HG03095 (cell line): Measurements from ENCODE around the gene TMIGD3.

Experiments used
- ATAC-seq: cut with Tn5 transposase; IDR thresholded peaks from one replicate; pipeline ENCODE4 v1.9.1; 2021; ENCODE audit warnings: moderate library complexity; ENCODE audit not compliant: unreplicated experiment

The TMIGD3 gene

GRCh38 chr1:111509997-111510375 is 6.6 kb upstream of the TMIGD3 start:
- no peak for ATAC-seq

DNA sequence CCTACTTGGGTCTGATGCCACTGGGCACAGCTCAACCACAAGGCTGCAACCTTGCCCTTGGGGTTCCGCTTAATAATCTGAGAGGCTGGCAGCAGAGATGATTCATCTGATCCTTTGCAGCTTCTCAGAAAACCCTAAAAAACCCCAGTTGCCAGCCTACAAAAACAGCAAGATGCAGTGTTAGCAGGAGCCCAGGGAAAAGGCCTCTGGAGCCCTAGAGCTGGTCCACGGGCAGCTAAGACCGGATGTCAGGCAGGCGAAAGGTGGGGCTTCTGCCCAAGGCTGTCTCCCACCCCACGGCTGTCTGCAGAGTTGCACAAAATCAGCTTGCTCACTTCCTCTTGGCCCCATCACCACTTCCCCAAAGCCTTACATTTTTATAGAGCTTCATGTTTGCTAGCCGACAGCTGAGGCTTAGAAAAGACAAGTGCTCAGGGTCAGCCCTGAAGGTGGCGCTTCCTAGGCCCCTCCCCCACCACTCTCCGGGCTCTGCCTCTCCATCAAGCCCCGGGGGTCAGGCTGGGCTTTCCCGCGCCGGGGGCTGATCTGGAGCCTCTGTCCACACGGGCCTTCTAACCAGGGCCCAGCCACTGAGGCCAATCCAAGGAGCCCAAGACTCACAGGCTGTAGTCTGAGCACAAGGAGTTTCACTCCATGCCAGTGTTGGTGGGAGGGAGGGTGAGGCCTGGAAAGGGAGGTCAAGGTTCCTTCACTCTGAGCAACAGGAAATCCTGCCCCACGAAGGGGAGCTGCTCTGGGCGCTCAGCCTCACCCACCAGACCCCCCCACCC is 4.2 kb upstream of the TMIGD3 start:
- ATAC-seq: peak; percentile 39

DNA sequence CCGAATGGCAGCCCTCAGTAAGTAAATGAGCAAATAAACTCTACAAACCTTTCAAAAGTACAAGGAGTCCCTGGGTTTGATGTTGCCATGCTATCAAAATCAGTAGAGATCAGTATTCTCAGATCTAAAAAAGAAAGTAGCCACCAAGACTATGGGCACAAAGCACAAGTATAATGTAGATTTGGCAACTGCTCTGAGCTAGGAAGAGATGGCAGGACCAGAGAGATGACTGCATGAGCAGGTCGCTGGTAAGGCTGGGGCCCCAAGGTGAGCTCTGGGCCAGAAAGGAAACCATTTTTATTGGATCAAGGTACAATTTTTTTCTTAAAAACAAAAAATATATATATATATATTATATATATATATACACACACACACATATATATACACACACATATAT is 3.1 kb upstream of the TMIGD3 start:
- no peak for ATAC-seq

DNA sequence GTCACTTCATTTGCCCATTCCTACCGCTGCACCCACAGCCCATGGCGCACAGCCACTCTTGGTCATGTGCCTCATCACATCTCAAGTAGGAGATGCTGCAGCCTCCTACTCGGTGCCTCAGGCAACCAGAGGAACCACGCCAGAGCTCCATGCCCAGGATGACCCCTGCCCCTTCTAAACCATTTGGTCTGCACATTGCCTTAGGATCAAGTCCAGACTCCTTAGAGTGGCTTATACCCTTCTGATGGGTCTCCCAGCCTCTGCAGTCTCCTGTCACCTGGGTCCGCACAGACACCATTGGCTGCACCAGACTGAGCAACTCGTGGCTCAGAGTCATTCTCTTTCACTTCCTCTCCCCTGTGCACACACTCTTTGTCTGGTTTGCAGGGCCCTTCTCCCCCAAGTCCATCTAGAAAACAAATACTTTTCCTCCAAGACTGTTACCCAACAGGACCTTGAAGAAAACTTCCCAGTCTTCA is 2.2 kb upstream of the TMIGD3 start:
- ATAC-seq: peak; percentile 63

- ATAC-seq: no peak
These were observed 664 bp upstream of the TMIGD3 start for GRCh38 chr1:111504097-111504496.

GRCh38 chr1:111501645-111502044 is 1.8 kb downstream of the TMIGD3 start:
- ATAC-seq: no peak

- ATAC-seq: no peak
These were observed 4.2 kb downstream of the TMIGD3 start for GRCh38 chr1:111499026-111499785.

DNA sequence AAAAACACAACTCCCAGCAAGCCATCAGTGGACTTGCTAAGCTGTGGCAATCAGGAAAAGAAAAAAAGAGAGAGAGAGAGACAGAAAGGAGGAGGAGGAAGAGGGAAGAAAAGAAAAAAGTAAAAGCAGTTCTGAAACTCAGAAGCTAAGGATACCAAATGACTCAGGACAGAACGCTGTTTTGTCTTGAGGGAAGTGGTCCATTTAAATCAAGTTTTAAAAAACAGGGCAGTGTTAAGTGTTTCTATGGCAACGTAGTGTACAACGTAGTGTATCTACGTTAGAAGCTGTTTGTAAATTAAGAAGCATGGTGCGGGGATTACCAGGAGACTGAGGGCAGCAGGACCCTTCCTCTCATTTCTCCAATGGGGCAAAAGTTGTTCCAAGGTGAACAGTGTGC is 5.8 kb downstream of the TMIGD3 start:
- ATAC-seq: no peak

DNA sequence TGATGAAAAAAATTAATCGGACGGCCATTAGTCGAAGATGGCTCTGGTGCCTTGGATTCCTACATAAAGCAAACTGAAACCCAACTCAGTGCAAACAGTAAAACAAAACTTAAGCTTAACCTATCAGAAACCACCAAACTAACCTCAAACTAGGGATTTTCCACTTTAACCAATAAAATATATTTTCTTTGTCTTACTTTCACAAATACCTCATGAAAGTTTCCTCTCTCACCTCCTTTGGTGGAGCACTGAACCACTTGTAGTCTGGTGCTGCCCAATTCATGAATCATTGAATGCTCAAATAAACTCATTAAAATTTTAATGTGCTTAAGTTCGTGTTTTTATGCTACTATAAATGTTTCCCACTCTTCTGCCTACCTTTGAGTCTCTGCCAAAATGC is 7.0 kb downstream of the TMIGD3 start:
- ATAC-seq: no peak

DNA sequence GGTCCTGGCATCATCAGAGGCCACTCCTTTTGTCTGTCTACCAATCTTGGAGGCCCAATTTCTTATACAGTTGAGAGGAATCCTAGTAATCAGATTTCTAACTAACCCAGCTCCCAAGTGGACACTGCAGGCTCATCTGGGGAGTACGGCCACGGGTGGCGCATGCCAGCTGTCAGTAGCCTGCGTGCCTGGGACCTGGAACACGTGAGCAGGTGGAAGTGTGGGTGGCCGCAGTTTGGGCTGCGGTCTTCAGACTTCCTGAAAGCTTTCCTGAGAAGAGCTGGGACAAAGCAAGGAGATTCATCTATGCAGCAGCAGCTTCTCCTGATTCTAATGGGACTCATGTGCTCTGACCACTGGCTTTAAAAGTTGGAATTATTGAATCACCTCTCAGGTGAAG is 12.4 kb downstream of the TMIGD3 start:
- ATAC-seq: no peak

DNA sequence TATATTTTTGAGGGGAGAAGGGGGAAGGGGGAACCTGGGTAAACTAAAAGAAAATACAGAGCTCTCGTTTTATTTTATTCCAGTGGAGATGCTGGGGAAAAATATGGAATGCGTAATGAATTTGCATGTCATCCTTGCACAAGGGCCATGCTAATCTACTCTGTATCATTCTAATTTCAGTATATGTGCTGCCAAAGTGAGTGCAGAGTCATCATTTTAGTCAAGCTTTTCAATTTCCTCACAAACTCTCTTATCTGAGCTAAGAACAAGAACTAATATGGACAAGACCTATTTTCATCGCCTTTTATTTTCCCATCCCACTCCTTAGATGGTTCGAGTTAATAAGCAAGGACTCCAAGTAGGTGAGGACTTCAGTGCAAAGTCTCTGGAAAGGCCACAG is 13.2 kb downstream of the TMIGD3 start:
- no peak for ATAC-seq

- no peak for ATAC-seq
These were observed 13.8 kb downstream of the TMIGD3 start for GRCh38 chr1:111489604-111490003.

DNA sequence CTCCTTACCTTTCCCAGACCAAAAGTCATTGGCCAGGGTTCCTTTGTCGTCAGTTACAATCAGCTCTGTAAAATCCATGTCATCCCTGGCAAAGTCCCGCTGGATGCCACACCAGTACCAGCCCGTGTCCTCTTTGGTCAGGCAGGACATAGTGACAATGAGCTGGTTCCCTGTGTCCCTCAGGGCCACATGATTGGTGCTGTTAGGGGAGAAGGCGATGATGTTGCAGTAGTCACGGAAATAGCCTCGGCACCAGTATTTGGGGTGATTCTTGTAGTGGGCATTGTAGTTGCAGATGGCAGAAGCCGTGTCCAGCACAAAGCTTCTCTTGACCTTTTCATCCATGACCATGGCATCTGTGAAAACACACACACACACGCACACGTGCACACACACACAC is 14.8 kb downstream of the TMIGD3 start:
- no peak for ATAC-seq

- ATAC-seq: no peak
These were observed 16.3 kb downstream of the TMIGD3 start for GRCh38 chr1:111487133-111487532.

- ATAC-seq: no peak
These were observed 17.0 kb downstream of the TMIGD3 start for GRCh38 chr1:111486431-111486830.

DNA sequence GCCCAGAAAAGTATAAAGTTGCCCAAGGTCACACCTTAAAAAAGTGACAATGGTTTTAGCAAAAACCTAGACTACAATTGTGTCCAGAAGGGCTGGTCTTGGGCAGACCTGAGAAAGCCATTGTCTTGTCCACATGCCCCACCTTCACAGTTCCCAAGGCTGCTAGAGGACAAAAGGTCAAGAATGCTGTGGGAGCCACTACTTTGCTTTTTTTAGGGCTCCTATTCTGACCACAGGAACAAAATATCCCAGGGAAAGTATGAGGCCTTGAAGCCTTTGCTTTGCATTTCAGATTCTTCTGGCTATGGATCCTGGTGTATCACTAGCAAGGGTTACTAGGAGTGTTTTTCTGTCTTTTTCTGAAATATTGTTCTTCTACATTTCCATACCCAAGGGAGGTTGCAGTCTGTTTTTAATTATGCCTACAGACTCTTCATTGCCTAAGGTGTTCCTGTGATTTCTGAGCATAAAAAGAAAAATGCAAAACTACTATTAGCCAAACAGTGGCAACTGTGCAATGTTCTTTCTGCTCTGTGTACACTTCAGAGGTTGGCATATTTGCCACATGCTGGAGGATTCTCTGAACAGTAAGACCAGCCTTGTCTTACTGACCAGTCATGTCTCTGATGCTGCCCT is 18.9 kb downstream of the TMIGD3 start:
- ATAC-seq: no peak

- no peak for ATAC-seq
These were observed 19.6 kb downstream of the TMIGD3 start for GRCh38 chr1:111483876-111484275.

- ATAC-seq: no peak
These were observed 20.3 kb downstream of the TMIGD3 start for GRCh38 chr1:111483166-111483565.

- no peak for ATAC-seq
These were observed 21.8 kb downstream of the TMIGD3 start for GRCh38 chr1:111481387-111482221.

GRCh38 chr1:111480674-111481073 is 22.8 kb downstream of the TMIGD3 start:
- ATAC-seq: no peak

- peak; percentile 75 for ATAC-seq
These were observed 26.6 kb downstream of the TMIGD3 start for GRCh38 chr1:111476761-111477309.
